Endothelial cell of umbilical vein (primary cell): Measurements from ENCODE around the gene GPR33.

Experiments
- CTCF ChIP-seq, 2 donors: IDR thresholded peaks; 1 replicate in 1 of 2; 2 replicates in 1 of 2; pipeline ENCODE4 v1.5.1; 2011; ENCODE audit warnings: low read length in 2 of 2, mild to moderate bottlenecking in 2 of 2, moderate library complexity in 2 of 2, control low read depth in 1 of 2, inconsistent platforms in 1 of 2, low read depth in 1 of 2; ENCODE audit not compliant: insufficient read depth in 1 of 2; ENCODE audit errors: extremely low read depth in 1 of 2
- EZH2 ChIP-seq: IDR thresholded peaks from 2 replicates; pipeline ENCODE4 v1.6.1; 2012; ENCODE audit warnings: borderline replicate concordance, low read depth, mild to moderate bottlenecking, moderate library complexity, low read length, inconsistent platforms; ENCODE audit not compliant: severe bottlenecking
- FOS ChIP-seq: IDR thresholded peaks from 2 replicates; pipeline ENCODE4 v1.6.1; 2011; ENCODE audit warnings: mild to moderate bottlenecking, low read length, moderate library complexity, borderline replicate concordance; ENCODE audit not compliant: insufficient read depth
- GATA2 ChIP-seq: IDR thresholded peaks from 2 replicates; pipeline ENCODE4 v1.7.0; 2011; ENCODE audit warnings: low read depth, mild to moderate bottlenecking, moderate library complexity, mixed read lengths, low read length; ENCODE audit not compliant: insufficient read length, insufficient read depth
- JUN ChIP-seq: IDR thresholded peaks from 2 replicates; pipeline ENCODE4 v1.6.1; 2011; ENCODE audit warnings: borderline replicate concordance, low read depth; ENCODE audit not compliant: insufficient read length, insufficient read depth
- MAX ChIP-seq: IDR thresholded peaks from 2 replicates; pipeline ENCODE4 v1.6.1; 2011; ENCODE audit not compliant: insufficient read depth, insufficient read length
- MYC ChIP-seq: IDR thresholded peaks from one replicate; pipeline ENCODE4 v1.6.1; 2011; ENCODE audit warnings: mild to moderate bottlenecking, low read depth, low read length
- POLR2A ChIP-seq: IDR thresholded peaks from 2 replicates; pipeline ENCODE4 v1.6.1; 2012; ENCODE audit warnings: low read depth, mild to moderate bottlenecking, control low read depth, low read length
- POLR2AphosphoS5 ChIP-seq: IDR thresholded peaks from 2 replicates; pipeline ENCODE4 v1.6.1; 2012; ENCODE audit warnings: low read depth, mild to moderate bottlenecking, control low read depth, low read length, moderate library complexity; ENCODE audit not compliant: insufficient read depth

- TF ChIP-seq CTCF (IDR thresholded peaks at IDR 0.05; ENCODE audit: extremely low read depth in 1 of 2, insufficient read depth in 1 of 2, low read depth in 1 of 2, low read length in 2 of 2), result no peak
- TF ChIP-seq POLR2A, result no peak
- no peak for TF ChIP-seq MYC
- TF ChIP-seq POLR2AphosphoS5, result no peak
- TF ChIP-seq MAX, result no peak
- no peak for TF ChIP-seq GATA2
- TF ChIP-seq EZH2, result no peak
- no peak for TF ChIP-seq JUN
- TF ChIP-seq FOS, result no peak
These were observed 38.7 kb downstream of the GPR33 start for GRCh38 chr14:31449136-31449535.
